GM06990 (cell line): ENCODE results near the gene STARD13.

ENCODE experiments used
- DNase-seq: peaks from one replicate; pipeline ENCODE4 v3.0.0-alpha.2; 2011; ENCODE audit not compliant: insufficient read length; ENCODE audit errors: extremely low read depth
- H3K27me3 ChIP-seq: replicated peaks from 2 replicates; pipeline ENCODE4 v1.6.0; 2011; ENCODE audit warnings: low read length; ENCODE audit not compliant: control insufficient read depth, insufficient read depth
- H3K36me3 ChIP-seq: 2 replicates; pipeline ENCODE4 v1.5.1; 2011; ENCODE audit warnings: low read length; ENCODE audit not compliant: control insufficient read depth, insufficient read depth
- H3K4me3 ChIP-seq: replicated peaks from 2 replicates; pipeline ENCODE4 v1.5.1; 2011; ENCODE audit warnings: low read depth, mild to moderate bottlenecking, control low read depth, low read length
- TF ChIP-seq, protein P1 (sequence below): IDR thresholded peaks from 2 replicates; pipeline ENCODE4 v1.5.1; 2011; ENCODE audit warnings: low read length, control low read depth, mild to moderate bottlenecking, inconsistent platforms; ENCODE audit not compliant: insufficient read depth, poor library complexity, severe bottlenecking

The STARD13 gene

DNA sequence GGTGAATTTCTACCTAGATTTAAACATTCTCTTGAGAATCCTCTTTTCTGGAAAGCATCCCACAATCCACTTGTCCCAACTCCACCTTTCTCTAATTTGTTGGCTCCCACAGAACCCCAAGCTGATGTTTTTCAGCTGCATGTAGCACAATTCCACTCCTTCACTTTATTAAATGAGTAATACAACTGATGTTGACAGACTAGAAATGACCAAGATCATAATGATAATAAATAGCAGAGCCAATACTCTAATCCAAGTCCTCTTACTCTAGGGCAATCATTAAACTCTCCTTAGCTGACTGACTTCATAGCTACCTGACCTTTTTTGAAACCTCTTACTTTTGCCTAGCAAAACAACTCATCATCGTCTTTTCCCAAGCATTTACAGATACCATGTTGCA is 27.9 kb upstream of the STARD13 start:
- no peak overlapping the region for H3K4me3 ChIP-seq
- no peaks in the 10 kb centered on the region for H3K27me3 ChIP-seq
- no peak for DNase-seq
- no peaks in the 10 kb centered on the region for H3K36me3 ChIP-seq
- TF ChIP-seq, protein P1, sequence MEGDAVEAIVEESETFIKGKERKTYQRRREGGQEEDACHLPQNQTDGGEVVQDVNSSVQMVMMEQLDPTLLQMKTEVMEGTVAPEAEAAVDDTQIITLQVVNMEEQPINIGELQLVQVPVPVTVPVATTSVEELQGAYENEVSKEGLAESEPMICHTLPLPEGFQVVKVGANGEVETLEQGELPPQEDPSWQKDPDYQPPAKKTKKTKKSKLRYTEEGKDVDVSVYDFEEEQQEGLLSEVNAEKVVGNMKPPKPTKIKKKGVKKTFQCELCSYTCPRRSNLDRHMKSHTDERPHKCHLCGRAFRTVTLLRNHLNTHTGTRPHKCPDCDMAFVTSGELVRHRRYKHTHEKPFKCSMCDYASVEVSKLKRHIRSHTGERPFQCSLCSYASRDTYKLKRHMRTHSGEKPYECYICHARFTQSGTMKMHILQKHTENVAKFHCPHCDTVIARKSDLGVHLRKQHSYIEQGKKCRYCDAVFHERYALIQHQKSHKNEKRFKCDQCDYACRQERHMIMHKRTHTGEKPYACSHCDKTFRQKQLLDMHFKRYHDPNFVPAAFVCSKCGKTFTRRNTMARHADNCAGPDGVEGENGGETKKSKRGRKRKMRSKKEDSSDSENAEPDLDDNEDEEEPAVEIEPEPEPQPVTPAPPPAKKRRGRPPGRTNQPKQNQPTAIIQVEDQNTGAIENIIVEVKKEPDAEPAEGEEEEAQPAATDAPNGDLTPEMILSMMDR: no peak

DNA sequence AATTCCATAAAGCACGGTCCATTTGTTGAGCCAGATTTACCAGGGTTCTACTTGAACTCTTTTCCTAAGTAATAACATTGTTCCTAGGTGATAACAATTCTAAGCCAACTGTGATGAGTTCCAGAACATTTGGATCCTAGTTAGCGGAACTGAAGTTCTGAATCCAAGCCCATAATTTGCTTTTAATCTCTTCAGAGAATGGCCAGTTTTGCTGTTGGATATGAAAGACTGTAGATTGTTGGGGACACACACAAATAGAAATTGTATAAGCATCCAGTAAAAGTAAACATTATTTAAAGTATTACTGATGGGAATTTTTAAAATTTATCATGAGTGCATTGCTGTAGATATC is 27.3 kb upstream of the STARD13 start:
- Histone ChIP-seq H3K27me3 (no peaks in the 10 kb centered on the region), H3K36me3 (no peaks in the 10 kb centered on the region), H3K4me3 (no peak overlapping the region)
- TF ChIP-seq, protein P1: no peak
- no peak for DNase-seq

DNA sequence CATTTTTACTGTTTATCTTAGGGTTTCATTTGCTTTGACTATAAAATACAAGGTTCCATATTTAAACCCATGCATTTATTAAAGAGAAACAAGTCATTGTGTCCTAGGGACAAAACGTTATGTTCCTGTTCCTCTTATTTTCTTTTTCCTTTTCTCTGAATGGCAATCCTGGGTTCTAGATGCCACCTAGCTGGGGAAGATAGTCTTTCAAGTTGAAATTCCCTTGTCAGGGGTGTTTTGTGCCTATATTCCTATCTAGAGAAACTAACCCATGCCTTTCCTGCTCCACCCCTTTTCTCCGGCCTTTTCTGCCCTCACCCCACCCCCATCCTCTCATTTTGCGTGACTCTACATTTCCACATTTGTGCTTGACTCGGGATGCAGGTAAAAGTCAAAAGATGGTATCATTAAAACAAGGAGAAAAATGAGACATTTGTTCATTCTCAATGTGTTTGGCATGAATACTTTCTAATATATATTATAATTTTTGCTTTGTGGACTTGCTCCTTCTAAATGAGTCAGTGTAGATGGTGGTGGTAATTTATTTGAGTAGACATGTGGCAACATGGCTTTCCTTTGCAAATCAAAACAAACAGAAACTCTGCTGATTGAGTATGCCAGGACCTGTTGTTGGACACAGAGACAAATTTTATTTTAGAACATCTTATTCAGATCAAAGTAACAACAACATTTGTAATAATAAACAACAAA is 26.8 kb upstream of the STARD13 start:
- TF ChIP-seq, protein P1: peak; percentile 3

DNA sequence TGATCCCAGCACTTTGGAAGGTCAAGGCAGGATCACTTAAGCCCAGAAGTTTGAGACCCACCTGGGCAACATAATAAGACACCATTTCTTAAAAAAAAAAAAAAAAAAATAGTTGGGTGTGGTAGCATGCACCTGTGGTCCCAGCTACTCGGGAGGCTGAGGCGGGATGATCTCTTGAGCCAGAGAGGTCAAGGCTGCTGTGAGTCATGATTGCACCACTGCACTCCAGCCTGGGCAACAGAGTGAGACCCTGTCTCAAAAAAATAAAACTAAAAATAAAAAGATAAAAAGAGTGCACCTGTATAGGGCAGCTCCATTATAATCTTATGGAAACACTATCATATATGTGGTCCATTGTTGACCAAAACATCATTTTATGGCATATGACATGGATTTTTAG is 25.5 kb upstream of the STARD13 start:
- Histone ChIP-seq H3K36me3 (no peaks in the 10 kb centered on the region), H3K4me3 (no peak overlapping the region), H3K27me3 (no peaks in the 10 kb centered on the region)
- DNase-seq: no peak
- TF ChIP-seq, protein P1: no peak

More for the DNA sequence above, 26.8 kb upstream of the STARD13 start:
- H3K4me3 ChIP-seq: no peak overlapping the region
- no peaks in the 10 kb centered on the region for H3K36me3 ChIP-seq
- no peak for DNase-seq
- no peaks in the 10 kb centered on the region for H3K27me3 ChIP-seq

DNA sequence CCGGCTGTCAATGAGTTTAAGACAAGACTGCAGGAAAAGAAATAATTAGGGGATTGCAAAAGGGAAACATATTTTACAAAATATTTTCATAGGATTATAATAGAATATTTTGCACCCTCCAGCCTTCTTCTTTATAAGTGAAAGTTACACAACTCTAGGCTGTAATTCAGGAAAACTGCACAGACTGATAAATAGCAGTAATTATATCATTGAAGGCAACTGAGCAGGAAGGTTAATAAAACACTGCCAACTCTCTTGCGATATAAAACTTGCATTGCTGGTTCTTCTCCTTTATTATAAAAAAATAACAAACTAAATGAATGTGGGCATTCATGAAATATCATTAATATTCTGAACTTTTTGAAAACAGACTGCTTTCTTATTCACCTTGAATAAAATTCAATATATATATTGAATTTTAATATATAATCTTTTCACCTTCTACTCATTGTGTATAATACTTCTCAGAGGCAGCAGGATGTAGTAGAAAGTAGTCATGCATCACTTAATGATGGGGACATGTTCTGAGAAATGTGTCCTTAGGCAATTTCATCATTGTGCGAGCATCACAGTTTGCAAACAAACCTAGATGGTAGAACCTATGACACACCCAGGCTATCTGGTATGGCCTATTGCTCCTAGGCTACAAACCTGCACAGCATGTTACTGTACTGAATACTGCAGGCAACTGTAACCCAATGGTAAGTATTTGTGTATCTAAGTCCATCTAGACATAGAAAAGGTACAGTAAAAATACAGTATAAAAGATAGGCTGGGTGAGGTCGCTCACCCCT is 24.9 kb upstream of the STARD13 start:
- H3K27me3 ChIP-seq: no peaks in the 10 kb centered on the region
- H3K36me3 ChIP-seq: no peaks in the 10 kb centered on the region
- no peak overlapping the region for H3K4me3 ChIP-seq
- TF ChIP-seq, protein P1: no peak
- no peak for DNase-seq
